K562 (cell line): ENCODE data around the gene GOLGA2. TPM values are rescaled to one million over a fixed set of nuclear protein-coding genes. Genes with fewer than 3 reads are reported as not detected.

Source experiments
- ATAC-seq: fragments of 200-7000 bp; cut with Tn5 transposase; 3 replicates; pipeline ENCODE4 v1.9.1; 2020; ENCODE audit warnings: moderate library complexity
- BruUV-seq: library from RNA; stranded (reverse); fragments of 400-500 nt; replicated peaks from 2 replicates; lab custom pipeline; 2021; lab: Mats Ljungman, UMichigan
- CTCF ChIA-PET: fragments of 300-600 bp; formaldehyde crosslinking; extraction: SDS; loops from one replicate; lab custom pipeline; 2021; ENCODE audit warnings: low intra/inter-chr PET ratio; lab: Yijun Ruan, JAX
- POLR2A ChIA-PET: fragments of 300-600, 350-650 bp; sonication (Branson Sonifier 250); formaldehyde crosslinking; extraction: SDS; loops from one replicate; lab custom pipeline; 2021; ENCODE audit warnings: antibody characterized with exemption, inconsistent platforms; lab: Yijun Ruan, JAX
- DNase-seq, 4 experiments: peaks; one replicate each; pipeline versions ENCODE4 v3.0.0 to v3.0.0-alpha.2; 2011 to 2018; ENCODE audit warnings: low spot score in 3 of 4, mixed read lengths in 3 of 4; ENCODE audit errors: extremely low read depth in 1 of 4
- FAIRE-seq: peaks from 2 replicates; lab custom pipeline; 2011; peaks lifted over from hg19 to GRCh38; lab: Jason Lieb, UNC
- H2AFZ ChIP-seq: 2 replicates; pipeline ENCODE4 v1.6.0; 2011; ENCODE audit warnings: low read depth, low read length, control low read depth, inconsistent platforms
- H3K27ac ChIP-seq: fragments of 200-600 bp; 3 replicates; pipeline ENCODE4 v1.8.0; 2011; ENCODE audit warnings: low read depth, mild to moderate bottlenecking, control low read depth, inconsistent platforms, low read length, moderate library complexity, mixed read lengths; ENCODE audit errors: extremely low read depth
- H3K27me3 ChIP-seq, 2 experiments: fragments of 300-600 bp in 1 of 2; 2 replicates in 1 of 2; 3 replicates in 1 of 2; pipeline versions ENCODE4 v1.6.0 to v1.8.0; 2011; ENCODE audit warnings: inconsistent platforms in 2 of 2, low read length in 2 of 2, mild to moderate bottlenecking in 1 of 2, mixed read lengths in 1 of 2, moderate library complexity in 1 of 2; ENCODE audit not compliant: control insufficient read depth in 2 of 2, insufficient read depth in 2 of 2
- H3K36me3 ChIP-seq: fragments of 300-600 bp; 3 replicates; pipeline ENCODE4 v1.8.0; 2011; ENCODE audit warnings: mild to moderate bottlenecking, low read length, inconsistent platforms; ENCODE audit not compliant: control insufficient read depth, insufficient read depth
- H3K4me1 ChIP-seq, 2 experiments: fragments of 200-600 bp in 1 of 2; replicated peaks in 1 of 2; 2 replicates in 1 of 2; 3 replicates in 1 of 2; pipeline versions ENCODE4 v1.5.1 to v1.8.0; 2011; ENCODE audit warnings: inconsistent platforms in 2 of 2, low read length in 2 of 2, mild to moderate bottlenecking in 1 of 2, mixed read lengths in 1 of 2, moderate library complexity in 1 of 2; ENCODE audit not compliant: control insufficient read depth in 2 of 2, insufficient read depth in 2 of 2
- H3K4me2 ChIP-seq: 2 replicates; pipeline ENCODE4 v1.6.1; 2011; ENCODE audit warnings: low read length, control low read depth, inconsistent platforms, mixed read lengths; ENCODE audit not compliant: insufficient read depth
- H3K4me3 ChIP-seq: fragments of 200-600 bp; sonication (generic), shearing (Covaris generic); 2 replicates; pipeline ENCODE4 v1.5.1; 2016; ENCODE audit warnings: control low read depth, inconsistent platforms
- H3K79me2 ChIP-seq: fragments of 200-600 bp; 3 replicates; pipeline ENCODE4 v1.8.0; 2011; ENCODE audit warnings: low read length, inconsistent platforms; ENCODE audit not compliant: control insufficient read depth, insufficient read depth
- H3K9ac ChIP-seq, 2 experiments: 2 replicates each; pipeline versions ENCODE4 v1.6.0 to v1.6.1; 2011; ENCODE audit warnings: low read depth in 2 of 2, low read length in 2 of 2, control low read depth in 1 of 2, inconsistent platforms in 1 of 2, mild to moderate bottlenecking in 1 of 2, mixed read lengths in 1 of 2; ENCODE audit not compliant: insufficient read depth in 1 of 2
- H3K9me1 ChIP-seq: one replicate; pipeline ENCODE4 v1.6.0; 2011; ENCODE audit warnings: inconsistent platforms, mild to moderate bottlenecking, low read length, moderate library complexity; ENCODE audit not compliant: control insufficient read depth, insufficient read depth
- H3K9me3 ChIP-seq: replicated peaks from 2 replicates; pipeline ENCODE4 v1.5.1; 2011; ENCODE audit warnings: low read depth, low read length, inconsistent platforms; ENCODE audit not compliant: control insufficient read depth, insufficient read depth
- H4K20me1 ChIP-seq: replicated peaks from 2 replicates; pipeline ENCODE4 v1.6.1; 2011; ENCODE audit warnings: low read length, inconsistent platforms, mixed read lengths; ENCODE audit not compliant: control insufficient read depth, insufficient read depth
- DMBX1 ChIP-seq: fragments of 250-450 bp; sonication (Bioruptor Pico); IDR thresholded peaks from 2 replicates; pipeline ENCODE4 v1.8.0; 2022; ENCODE audit warnings: inconsistent platforms, mild to moderate bottlenecking, moderate library complexity, borderline replicate concordance
- HEY1 ChIP-seq: fragments of 250-450 bp; sonication (Bioruptor Pico); IDR thresholded peaks from 2 replicates; pipeline ENCODE4 v1.5.0; 2020; ENCODE audit warnings: mild to moderate bottlenecking, moderate library complexity, borderline replicate concordance
- KLF16 ChIP-seq: IDR thresholded peaks from 2 replicates; pipeline ENCODE4 v1.6.1; 2016; ENCODE audit warnings: antibody characterized with exemption
- MIER1 ChIP-seq: fragments of 450-650 bp; IDR thresholded peaks from 2 replicates; pipeline ENCODE4 v1.6.1; 2016; ENCODE audit warnings: antibody characterized with exemption, mild to moderate bottlenecking, low read depth
- ZKSCAN1 ChIP-seq: fragments of 150-350 bp; IDR thresholded peaks from 2 replicates; pipeline ENCODE4 v1.6.1; 2016; ENCODE audit warnings: low read depth, low read length
- ZNF12 ChIP-seq: sonication (generic); formaldehyde crosslinking; IDR thresholded peaks from 2 replicates; pipeline ENCODE4 v1.4.0; 2020; ENCODE audit warnings: mild to moderate bottlenecking, missing genetic modification reagents
- ZNF124 ChIP-seq: sonication (generic); formaldehyde crosslinking; IDR thresholded peaks from 2 replicates; pipeline ENCODE4 v1.8.1; 2022; ENCODE audit warnings: missing genetic modification reagents
- WGBS: fragments of 100-300 bp; shearing (Covaris generic); methylation state at CpG from one replicate; pipeline ENCODE4 v1.1.6; 2016; ENCODE audit warnings: low coverage, mixed read lengths; ENCODE audit not compliant: insufficient coverage; ENCODE audit errors: missing lambda C conversion rate; 5-methylcytosine and 5-hydroxymethylcytosine counted together
- in situ Hi-C: fragments of 300-500 bp; cut with MboI; formaldehyde crosslinking; loops from 4 replicates; pipeline ENCODE4 v1.15.0; 2018; ENCODE audit warnings: inconsistent platforms, mixed read lengths
- intact Hi-C: fragments of 100-400 bp; cut with micrococcal nuclease; formaldehyde crosslinking; loops from 2 replicates; pipeline ENCODE4 v1.14.2; 2022
- polyA plus RNA-seq, 8 experiments: library from polyadenylated mRNA; depleted of rRNA in 4 of 8; stranded (reverse) in 5 of 8; unstranded in 3 of 8; fragments of >200 nt; fragmentation: Nextera tagmentation in 2 of 8; fragmentation: Illumina TruSeq in 1 of 8; extraction: Ambion mirVana in 2 of 8; extraction: Trizol in 1 of 8; gene quantifications; 2 replicates each; pipeline versions ENCODE4 v1.2.1 to v1.2.3, GENCODE V29; 2011 to 2014; ENCODE audit warnings: inconsistent platforms in 1 of 8, missing spikeins in 1 of 8
- total RNA-seq, 7 experiments: library from RNA; depleted of rRNA in 6 of 7; stranded (reverse); fragments of >200 nt in 6 of 7; fragmentation: Illumina TruSeq in 2 of 7; extraction: Trizol in 2 of 7; gene quantifications; 2 replicates each; pipeline versions ENCODE4 v1.2.1 to v1.2.3, GENCODE V29; 2011 to 2021; ENCODE audit warnings: low replicate concordance in 1 of 7
- TF ChIP-seq, protein P1 (sequence below), 2 experiments: IDR thresholded peaks in 1 of 2; conservative IDR thresholded peaks in 1 of 2; 2 replicates each; pipeline ENCODE4 v1.6.1; 2016; ENCODE audit warnings: low read depth in 2 of 2, mild to moderate bottlenecking in 1 of 2, missing compliant biosample characterization in 1 of 2, missing genetic modification characterization in 1 of 2, moderate library complexity in 1 of 2
- TF ChIP-seq, protein P2 (sequence below), 2 experiments: fragments of 450-650 bp in 1 of 2; sonication (generic) in 1 of 2; formaldehyde crosslinking; conservative IDR thresholded peaks; 2 replicates each; pipeline versions ENCODE4 v1.4.0 to v1.8.1; 2020 to 2022; ENCODE audit warnings: mild to moderate bottlenecking in 1 of 2, missing genetic modification reagents in 1 of 2
- TF ChIP-seq, protein P3 (sequence below): fragments of 450-650 bp; IDR thresholded peaks from 2 replicates; pipeline ENCODE4 v1.6.1; 2017; ENCODE audit warnings: antibody characterized with exemption

GOLGA2 gene
- total and polyA plus RNA-seq, 9 of the 15 experiments (the other 6 are each of a cell fraction or from before 2014, with no cell fraction given): 15.7 to 138 (median 76.0) TPM

DNA sequence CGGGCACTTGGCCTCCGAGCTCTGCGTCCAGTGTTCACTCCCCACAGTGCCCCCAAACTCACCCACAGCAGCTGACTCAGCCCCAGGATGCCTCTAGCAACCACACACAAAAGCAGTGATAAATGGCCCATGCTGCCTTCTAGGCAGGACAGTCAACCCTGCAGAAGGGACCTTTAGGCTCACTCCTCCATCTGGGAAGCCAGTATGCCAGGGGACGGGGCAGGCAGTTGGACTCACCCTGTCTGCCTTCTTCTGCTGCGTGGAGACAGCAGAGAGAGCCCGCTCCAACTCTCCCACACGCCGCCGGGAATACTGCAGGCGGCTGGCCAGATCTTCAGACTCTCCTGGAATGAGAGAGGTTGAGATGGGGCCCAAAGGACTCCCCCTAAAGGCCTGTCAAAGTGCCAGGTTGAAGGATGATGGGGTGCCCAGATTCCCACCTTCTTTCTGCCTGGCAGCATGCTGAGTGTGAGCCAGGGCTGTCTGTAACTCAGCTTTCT is 10.4 kb downstream of the GOLGA2 start (continued):
- TF ChIP-seq, protein P1, sequence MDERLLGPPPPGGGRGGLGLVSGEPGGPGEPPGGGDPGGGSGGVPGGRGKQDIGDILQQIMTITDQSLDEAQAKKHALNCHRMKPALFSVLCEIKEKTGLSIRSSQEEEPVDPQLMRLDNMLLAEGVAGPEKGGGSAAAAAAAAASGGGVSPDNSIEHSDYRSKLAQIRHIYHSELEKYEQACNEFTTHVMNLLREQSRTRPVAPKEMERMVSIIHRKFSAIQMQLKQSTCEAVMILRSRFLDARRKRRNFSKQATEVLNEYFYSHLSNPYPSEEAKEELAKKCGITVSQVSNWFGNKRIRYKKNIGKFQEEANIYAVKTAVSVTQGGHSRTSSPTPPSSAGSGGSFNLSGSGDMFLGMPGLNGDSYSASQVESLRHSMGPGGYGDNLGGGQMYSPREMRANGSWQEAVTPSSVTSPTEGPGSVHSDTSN (CRISPR knock-in tag; IDR thresholded peaks at IDR 0.05; ENCODE audit: low read depth): 0 out of 2 replicates have a peak, but pooled peaks have one; percentile 28
- TF ChIP-seq, protein P1 (tag; conservative IDR thresholded peaks at IDR 0.05; ENCODE audit: low read depth): no peak
- TF ChIP-seq DMBX1: no peak
- TF ChIP-seq, protein P2, sequence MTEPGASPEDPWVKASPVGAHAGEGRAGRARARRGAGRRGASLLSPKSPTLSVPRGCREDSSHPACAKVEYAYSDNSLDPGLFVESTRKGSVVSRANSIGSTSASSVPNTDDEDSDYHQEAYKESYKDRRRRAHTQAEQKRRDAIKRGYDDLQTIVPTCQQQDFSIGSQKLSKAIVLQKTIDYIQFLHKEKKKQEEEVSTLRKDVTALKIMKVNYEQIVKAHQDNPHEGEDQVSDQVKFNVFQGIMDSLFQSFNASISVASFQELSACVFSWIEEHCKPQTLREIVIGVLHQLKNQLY (CRISPR knock-in tag; conservative IDR thresholded peaks at IDR 0.05): no peak
- TF ChIP-seq ZNF12 (CRISPR knock-in tag): no peak

DNA sequence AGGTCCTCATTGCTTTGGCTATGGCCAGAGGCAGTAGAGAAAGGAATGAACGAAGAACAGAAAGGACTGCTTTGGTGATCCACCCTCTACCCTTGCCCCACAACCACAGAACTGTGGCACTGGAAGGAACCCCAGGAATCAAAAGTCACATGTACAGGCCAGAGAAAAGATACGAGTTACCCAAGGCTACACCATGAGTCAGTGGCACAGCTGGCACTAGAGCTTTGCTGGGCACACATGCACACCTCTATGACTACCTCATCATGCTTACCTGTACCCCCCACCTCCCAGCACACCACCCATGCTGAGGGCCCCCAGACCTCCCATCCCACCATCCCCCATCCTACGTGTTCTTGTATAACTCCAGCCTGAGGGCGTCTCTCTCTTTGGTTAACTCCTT is 13.1 kb downstream of the GOLGA2 start:
- H3K4me3 ChIP-seq: no peak overlapping the region
- H3K27me3 ChIP-seq: no peaks in the 10 kb centered on the region
- peaks cover 4% of the 10 kb centered on the region for H3K9me1 ChIP-seq
- H2AFZ ChIP-seq: no peak overlapping the region
- H3K4me2 ChIP-seq: no peak overlapping the region
- H3K36me3 ChIP-seq: peaks cover 87% of the 10 kb centered on the region
- FAIRE-seq: no peak
- H3K4me1 ChIP-seq: peaks cover 0 to 17% of the 10 kb centered on the region in 2 experiments; a peak in 2 of 5 replicates
- in situ Hi-C loops (no loop called here), intact Hi-C loops (no loop called here)
- no peak for DNase-seq
- no peaks in the 10 kb centered on the region for H3K9me3 ChIP-seq
- H3K27ac ChIP-seq: no peak overlapping the region
- WGBS: 78% methylated on average over 4 of the region's 4 CpGs
- peak; percentile 69; the same call in 1 of the 2 replicates for TF ChIP-seq ZNF124 (CRISPR knock-in tag)
- no peak for TF ChIP-seq MIER1
- no peak for TF ChIP-seq HEY1
- TF ChIP-seq, protein P3, sequence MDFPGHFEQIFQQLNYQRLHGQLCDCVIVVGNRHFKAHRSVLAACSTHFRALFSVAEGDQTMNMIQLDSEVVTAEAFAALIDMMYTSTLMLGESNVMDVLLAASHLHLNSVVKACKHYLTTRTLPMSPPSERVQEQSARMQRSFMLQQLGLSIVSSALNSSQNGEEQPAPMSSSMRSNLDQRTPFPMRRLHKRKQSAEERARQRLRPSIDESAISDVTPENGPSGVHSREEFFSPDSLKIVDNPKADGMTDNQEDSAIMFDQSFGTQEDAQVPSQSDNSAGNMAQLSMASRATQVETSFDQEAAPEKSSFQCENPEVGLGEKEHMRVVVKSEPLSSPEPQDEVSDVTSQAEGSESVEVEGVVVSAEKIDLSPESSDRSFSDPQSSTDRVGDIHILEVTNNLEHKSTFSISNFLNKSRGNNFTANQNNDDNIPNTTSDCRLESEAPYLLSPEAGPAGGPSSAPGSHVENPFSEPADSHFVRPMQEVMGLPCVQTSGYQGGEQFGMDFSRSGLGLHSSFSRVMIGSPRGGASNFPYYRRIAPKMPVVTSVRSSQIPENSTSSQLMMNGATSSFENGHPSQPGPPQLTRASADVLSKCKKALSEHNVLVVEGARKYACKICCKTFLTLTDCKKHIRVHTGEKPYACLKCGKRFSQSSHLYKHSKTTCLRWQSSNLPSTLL: no peak
- TF ChIP-seq ZKSCAN1: no peak
- no peak for TF ChIP-seq KLF16
- no peaks in the 10 kb centered on the region for H4K20me1 ChIP-seq
- BruUV-seq: no TSS peak
- CTCF ChIA-PET: no interaction called here
- no peak for ATAC-seq
- H3K9ac ChIP-seq: no peak overlapping the region; a peak in 1 of 4 replicates
- POLR2A ChIA-PET: interaction anchor here (0.6 to 2.3 kb wide), 6 partner anchors 9 to 943 kb away, joined by 3 to 24 read pairs (median 5); partner anchors contain the start of gene BBLN
- no peaks in the 10 kb centered on the region for H3K79me2 ChIP-seq
